GM21526 (cell line): Measurements from ENCODE around the gene CES2.
"Not testable (repeated sequence)": the region's sequence is repeated elsewhere in the genome, so short reads cannot be mapped to it uniquely, and the experiment has no call there.

ENCODE experiments used
- ATAC-seq: cut with Tn5 transposase; IDR thresholded peaks from one replicate; pipeline ENCODE4 v1.9.1; 2021; ENCODE audit warnings: moderate library complexity; ENCODE audit not compliant: unreplicated experiment, low FRiP score

Gene CES2

GRCh38 chr16:66950437-66950836, 15.1 kb downstream of the CES2 start:
- ATAC-seq: no peak

- ATAC-seq: no peak
These were observed 15.9 kb downstream of the CES2 start for GRCh38 chr16:66950971-66951790.

- ATAC-seq: no peak
These were observed 17.3 kb downstream of the CES2 start for GRCh38 chr16:66952430-66953110.

DNA sequence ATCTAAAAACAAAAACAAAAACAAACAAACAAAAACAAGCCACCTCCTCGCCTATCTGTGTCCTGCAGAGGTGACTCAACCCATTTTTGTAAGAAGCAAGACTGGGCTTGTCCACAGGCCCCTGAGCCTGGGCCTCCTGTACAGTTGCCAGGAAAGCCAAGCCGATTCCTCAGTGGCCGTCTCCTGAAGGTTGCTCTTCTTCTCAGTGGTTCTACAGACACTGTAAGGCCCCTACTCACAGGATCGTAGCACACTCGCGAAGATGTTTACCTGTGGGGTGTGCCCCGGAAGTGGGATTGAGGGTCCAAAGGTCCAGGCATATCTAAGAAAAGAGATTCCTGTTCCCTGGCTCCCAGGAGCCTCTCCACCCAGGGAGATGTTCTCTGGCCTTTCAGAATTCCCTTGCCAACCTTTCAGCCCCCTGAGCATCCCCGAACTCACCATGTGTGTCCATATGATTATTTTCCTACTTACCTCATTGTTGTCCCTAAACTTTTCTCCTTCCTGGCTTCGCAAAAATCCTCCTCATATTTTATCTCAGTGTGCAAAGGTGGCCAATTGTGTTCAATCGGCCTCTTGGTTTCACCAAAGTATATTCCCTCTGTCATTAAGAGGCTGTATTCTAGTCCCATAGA, 18.3 kb downstream of the CES2 start:
- ATAC-seq: no peak

DNA sequence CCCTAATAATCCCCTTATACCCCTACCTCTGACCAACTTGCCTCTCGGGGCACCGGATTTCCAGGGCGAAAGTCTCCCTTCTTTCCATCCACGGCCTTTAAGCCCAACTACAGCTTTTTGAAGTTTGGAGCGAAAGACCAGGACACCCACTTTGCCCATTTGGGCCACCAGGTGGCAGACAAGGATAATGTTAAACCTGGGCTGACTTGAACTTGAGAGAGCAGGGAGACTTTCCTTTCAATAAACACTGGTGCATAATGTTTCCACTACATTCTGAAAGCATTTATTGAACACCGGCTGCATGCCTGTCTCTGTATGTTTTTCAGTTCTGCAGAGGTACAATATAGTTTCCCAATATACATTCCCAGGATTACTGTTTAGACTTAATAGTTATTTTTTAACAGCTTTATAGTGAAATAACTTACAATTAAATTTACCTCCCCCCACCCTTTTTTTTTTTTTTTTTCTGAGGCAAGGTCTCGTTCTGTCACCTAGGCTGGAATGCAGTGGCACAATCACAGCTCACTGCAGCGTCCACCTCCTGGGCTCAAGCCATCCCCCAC, 18.9 kb downstream of the CES2 start:
- peak; percentile 54 for ATAC-seq

GRCh38 chr16:66955363-66956153, 20.2 kb downstream of the CES2 start:
- not testable (repeated sequence) for ATAC-seq

- ATAC-seq: not testable (repeated sequence)
These were observed 20.8 kb downstream of the CES2 start for GRCh38 chr16:66956154-66956457.

DNA sequence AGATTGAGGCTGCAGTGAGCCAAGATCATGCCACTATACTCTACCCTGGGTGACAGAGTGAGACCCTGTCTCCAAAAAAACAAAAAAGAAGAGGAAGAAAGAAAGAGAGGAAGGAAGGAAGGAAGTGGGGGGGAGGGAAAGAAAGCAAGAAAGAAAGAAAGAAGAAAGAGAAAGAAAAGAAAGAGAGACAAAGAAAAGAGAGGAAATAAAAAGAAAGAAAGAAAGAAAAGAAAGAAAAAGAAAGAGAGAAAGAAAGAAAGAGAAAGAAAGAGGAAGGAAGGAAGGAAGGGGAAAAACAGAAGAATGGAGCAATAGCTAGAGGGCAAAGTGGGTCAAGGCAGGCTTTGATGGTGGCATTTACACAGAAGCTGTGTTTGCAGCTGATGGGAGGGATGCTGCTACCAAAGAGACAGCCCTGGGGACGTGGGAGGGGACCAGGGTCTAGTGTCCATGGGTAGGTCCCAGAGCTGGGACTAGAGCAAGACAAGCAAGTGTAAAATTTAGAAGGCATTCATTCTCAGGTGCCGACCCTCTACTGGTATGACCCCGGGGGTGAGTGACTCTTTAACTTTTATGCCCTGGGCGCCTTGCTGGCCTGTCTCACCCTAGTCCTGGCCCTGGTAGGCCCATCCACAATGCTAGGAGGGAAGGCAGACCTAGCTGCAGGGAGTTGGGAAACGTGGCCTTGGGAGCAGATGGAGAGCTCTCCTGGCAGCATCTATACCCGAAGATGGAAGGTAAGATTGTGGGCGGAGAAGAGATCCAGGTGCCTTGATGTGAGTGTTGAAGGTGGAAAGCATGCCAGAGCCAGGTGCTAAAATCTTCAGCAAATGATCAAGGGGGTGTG, 23.8 kb downstream of the CES2 start:
- no peak for ATAC-seq

DNA sequence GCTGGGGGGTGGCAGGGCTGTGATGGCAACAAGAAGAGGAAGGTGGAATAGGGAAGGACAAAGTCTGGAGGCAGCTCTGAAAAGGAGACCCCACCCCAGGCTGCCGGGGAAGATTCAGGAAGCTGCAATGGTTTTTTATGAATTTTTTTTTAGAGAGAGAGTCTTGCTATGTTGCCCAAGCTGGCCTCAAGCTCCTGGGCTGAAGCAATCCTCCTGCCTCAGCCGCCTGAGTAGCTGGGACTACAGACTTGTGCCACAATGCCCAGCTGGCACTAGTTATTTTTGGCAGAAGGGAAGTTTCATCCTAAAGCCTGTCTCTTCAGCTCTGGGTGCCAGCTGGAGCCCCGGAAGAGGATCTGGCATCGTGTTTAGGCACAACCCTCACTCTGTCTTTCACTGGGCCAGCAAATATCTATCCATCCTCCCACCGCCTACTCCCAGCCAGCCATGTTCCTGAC, 24.4 kb downstream of the CES2 start:
- ATAC-seq: no peak

DNA sequence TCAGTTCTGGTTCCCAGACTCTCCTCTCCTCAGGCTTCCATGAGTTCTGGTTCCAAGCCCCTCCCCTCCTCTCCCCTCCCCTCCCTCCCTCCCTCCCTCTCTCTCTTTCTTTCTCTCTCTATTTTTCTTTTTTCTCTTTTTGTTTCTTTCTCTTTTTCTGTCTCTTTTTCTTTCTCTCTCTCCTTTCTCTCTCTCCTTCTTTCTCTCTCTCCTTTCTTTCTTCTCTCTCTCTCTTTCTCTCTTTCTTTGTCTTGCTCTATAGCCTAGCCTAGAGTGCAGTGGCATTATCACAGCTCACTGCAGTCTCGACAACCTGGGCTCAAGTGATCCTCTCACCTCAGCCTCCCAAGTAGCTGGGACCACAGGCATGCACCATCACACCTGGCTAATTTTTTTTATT, 25.0 kb downstream of the CES2 start:
- no peak for ATAC-seq

GRCh38 chr16:66961065-66961744, 25.9 kb downstream of the CES2 start, which contains the start of gene CES3:
CES3 (plus strand) TSS chr16:66961266; CDS start chr16:66961308, 42 bp downstream.
- peak; percentile 53 for ATAC-seq

DNA sequence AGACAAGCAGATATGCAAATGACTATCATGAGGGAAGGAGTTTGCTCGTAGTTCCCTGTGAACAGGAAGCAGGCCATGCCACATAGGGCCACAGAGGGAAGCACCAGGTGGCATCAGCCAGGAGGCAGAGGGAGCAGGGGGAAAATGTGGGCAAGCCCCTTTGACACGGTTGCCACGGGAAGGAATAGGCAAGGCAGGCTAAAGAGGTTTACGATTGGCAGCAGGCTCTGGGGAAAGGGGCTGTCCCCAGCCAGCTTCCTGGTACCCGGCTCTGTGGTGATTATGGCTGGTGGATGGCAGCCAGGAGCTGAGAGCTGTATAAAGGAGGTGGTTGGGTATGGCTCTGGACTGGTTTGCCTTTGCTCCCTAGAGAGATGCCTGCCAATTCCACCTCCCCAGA, 26.6 kb downstream of the CES2 start:
- ATAC-seq: no peak

- ATAC-seq: no peak
These were observed 28.7 kb downstream of the CES2 start for GRCh38 chr16:66964049-66964448.

DNA sequence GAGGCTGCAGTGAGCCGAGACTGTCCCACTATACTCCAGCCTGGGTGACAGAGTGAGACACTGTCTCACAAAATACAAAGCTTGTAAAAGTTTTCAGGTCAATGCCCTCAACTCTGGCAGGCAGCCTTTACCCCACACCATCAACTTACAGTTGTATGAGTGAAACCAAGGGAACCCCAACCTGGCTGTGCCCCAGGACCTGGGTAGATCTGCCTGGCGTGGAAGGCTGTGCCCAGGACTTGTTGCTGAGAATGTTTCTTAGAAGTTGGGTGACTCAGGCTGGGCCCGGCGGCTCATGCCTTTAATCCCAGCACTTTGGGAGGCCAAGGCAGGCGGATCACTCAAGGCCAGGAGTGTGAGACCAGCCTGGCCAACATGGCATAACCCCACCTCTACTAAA, 33.5 kb downstream of the CES2 start:
- no peak for ATAC-seq

DNA sequence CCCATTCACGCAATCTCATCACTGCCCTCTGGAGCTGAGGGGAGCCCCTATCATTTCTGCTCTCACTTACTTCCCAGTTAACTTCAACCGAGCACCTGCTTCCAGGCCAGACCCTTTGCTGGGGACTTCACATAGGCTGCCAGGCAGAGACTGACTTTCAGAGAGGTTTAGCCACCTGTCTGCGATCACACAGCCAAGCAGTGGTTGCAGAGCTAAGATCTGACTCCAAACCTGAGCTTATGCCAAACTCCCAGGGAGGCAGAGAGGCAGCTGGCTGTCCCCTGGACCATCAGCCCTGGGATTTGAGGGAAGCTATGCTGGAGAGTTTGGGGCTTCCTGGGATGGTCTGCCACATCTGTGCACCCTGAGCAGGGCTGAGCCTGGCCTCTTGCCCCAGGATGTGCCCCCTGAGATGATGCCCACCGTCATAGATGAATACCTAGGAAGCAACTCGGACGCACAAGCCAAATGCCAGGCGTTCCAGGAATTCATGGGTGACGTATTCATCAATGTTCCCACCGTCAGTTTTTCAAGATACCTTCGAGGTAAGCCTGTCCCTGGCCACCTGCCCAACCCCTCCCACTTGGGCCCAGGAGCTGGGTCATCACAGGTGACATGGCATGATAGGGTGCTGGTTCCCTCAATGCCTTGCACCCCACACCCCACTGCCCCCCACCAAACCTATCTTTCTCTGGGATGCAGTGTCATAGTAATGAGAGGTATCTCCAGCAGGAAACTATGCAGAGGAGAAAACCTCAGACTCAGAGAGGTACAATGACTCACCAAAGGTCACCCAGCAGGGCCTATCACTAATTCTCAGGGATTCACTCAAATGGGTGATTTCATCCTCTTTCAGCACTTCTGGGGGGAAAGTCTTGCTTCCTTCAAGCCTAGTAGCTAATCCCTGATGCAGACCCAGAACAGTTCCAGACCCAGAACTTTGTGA, 35.7 kb downstream of the CES2 start:
- ATAC-seq: no peak

DNA sequence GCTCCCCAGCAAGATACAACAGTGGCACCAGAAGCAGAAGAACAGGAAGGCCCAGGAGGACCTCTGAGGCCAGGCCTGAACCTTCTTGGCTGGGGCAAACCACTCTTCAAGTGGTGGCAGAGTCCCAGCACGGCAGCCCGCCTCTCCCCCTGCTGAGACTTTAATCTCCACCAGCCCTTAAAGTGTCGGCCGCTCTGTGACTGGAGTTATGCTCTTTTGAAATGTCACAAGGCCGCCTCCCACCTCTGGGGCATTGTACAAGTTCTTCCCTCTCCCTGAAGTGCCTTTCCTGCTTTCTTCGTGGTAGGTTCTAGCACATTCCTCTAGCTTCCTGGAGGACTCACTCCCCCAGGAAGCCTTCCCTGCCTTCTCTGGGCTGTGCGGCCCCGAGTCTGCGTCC, 37.7 kb downstream of the CES2 start:
- ATAC-seq: no peak

DNA sequence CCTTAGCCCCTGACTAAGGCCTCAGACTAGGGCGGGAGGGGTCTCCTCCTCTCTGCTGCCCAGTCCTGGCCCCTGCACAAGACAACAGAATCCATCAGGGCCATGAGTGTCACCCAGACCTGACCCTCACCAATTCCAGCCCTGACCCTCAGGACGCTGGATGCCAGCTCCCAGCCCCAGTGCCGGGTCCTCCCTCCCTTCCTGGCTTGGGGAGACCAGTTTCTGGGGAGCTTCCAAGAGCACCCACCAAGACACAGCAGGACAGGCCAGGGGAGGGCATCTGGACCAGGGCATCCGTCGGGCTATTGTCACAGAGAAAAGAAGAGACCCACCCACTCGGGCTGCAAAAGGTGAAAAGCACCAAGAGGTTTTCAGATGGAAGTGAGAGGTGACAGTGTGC, 38.4 kb downstream of the CES2 start:
- ATAC-seq: no peak
